Gastrocnemius medialis (tissue), 4 donors: ENCODE data around the gene COL23A1. TPM values are rescaled to one million over a fixed set of nuclear protein-coding genes. Genes with fewer than 3 reads are reported as not detected.

Experiments used
- ATAC-seq, 2 donors: fragments of 150-250 bp; one replicate each; pipeline ENCODE4 v1.9.1; 2016
- DNase-seq, 2 donors: peaks; one replicate each; pipeline ENCODE4 v3.0.0-alpha.2; 2019
- H3K27ac ChIP-seq, 4 donors: fragments of 200-600 bp; sonication (generic); 1 replicate in 1 of 4; 2 replicates in 3 of 4; pipeline ENCODE4 v1.5.1; 2016 to 2018; ENCODE audit warnings: mild to moderate bottlenecking in 2 of 4, moderate library complexity in 1 of 4
- H3K27me3 ChIP-seq, 3 donors: fragments of 200-600 bp; sonication (generic) in 2 of 3; 1 replicate in 1 of 3; 2 replicates in 2 of 3; pipeline versions ENCODE4 v1.5.1 to v1.6.0; 2016 to 2019; ENCODE audit warnings: mild to moderate bottlenecking in 1 of 3, moderate library complexity in 1 of 3
- H3K36me3 ChIP-seq, 2 donors: fragments of 200-600 bp; sonication (generic) in 1 of 2; one replicate each; pipeline ENCODE4 v1.5.1; 2017 to 2018
- H3K4me1 ChIP-seq, 2 donors: fragments of 200-600 bp; sonication (generic) in 1 of 2; one replicate each; pipeline ENCODE4 v1.5.1; 2016 to 2017; ENCODE audit warnings: mild to moderate bottlenecking in 2 of 2
- H3K4me3 ChIP-seq, 4 donors: fragments of 200-600 bp; sonication (generic) in 3 of 4; 1 replicate in 1 of 4; 2 replicates in 3 of 4; pipeline ENCODE4 v1.5.1; 2016 to 2019; ENCODE audit warnings: mild to moderate bottlenecking in 2 of 4
- H3K9me3 ChIP-seq, 3 donors: fragments of 200-600 bp; sonication (generic) in 2 of 3; 1 replicate in 1 of 3; 2 replicates in 2 of 3; pipeline ENCODE4 v1.5.1; 2016 to 2019
- CTCF ChIP-seq, 5 experiments: fragments of 450-650 bp in 3 of 5; fragments of 200-600 bp in 2 of 5; sonication (generic) in 2 of 5; IDR thresholded peaks in 4 of 5; conservative IDR thresholded peaks in 1 of 5; 1 replicate in 4 of 5; 2 replicates in 1 of 5; pipeline ENCODE4 v1.5.1; 2016 to 2019; ENCODE audit warnings: antibody characterized with exemption in 5 of 5, mild to moderate bottlenecking in 3 of 5, moderate library complexity in 3 of 5
- POLR2A ChIP-seq, 2 donors: fragments of 450-650 bp; IDR thresholded peaks; one replicate each; pipeline ENCODE4 v1.6.1; 2017; ENCODE audit warnings: antibody characterized with exemption in 2 of 2, mild to moderate bottlenecking in 2 of 2, moderate library complexity in 2 of 2
- in situ Hi-C, 4 donors: fragments of 200-750 bp; cut with MboI; loops; one replicate each; pipeline versions ENCODE4 v1.15.0 to v1.8.0; 2017; ENCODE audit warnings: low sequenced_read_pairs in 4 of 4
- intact Hi-C: fragments of 100-400 bp; cut with DNase I; formaldehyde crosslinking; loops from one replicate; pipeline ENCODE4 v1.15.1; 2023; ENCODE audit warnings: low total_unique reads
- total RNA-seq, 4 donors: library from RNA; depleted of rRNA; stranded (reverse); fragments of >200 nt; gene quantifications; one replicate each; pipeline versions ENCODE4 v1.1.0 to v1.2.3, GENCODE V29; 2016

COL23A1 gene
- total RNA-seq, 4 donors from 2014 or later, result 0.62 to 1.1 (median 0.97) TPM; not detected in 1

- Histone ChIP-seq H3K4me1 (peaks cover 45 to 58% of the 10 kb centered on the region in 2 donors), H3K27me3 (no peaks in the 10 kb centered on the region), H3K9me3 (no peaks in the 10 kb centered on the region), H3K36me3 (no peaks in the 10 kb centered on the region), H3K27ac (peak overlapping the region; percentile 82 to 94 (median 92)), H3K4me3 (no peak overlapping the region)
- no peak for DNase-seq
- TF ChIP-seq CTCF (IDR thresholded peaks at IDR 0.05 in 4 of 5, conservative IDR thresholded peaks at IDR 0.05 in 1 of 5), result no peak
- intact Hi-C loops (loop anchor here (5.0 to 10.0 kb wide), 3 partner anchors 115 to 1317 kb away; partner anchors contain the start of gene RUFY1), in situ Hi-C loops (no loop called here)
- ATAC-seq, result no peak
Measured at GRCh38 chr5:178237431-178238312, 352.5 kb downstream of the COL23A1 start.

GRCh38 chr5:178236679-178237078, 353.5 kb downstream of the COL23A1 start:
- in situ Hi-C loops, result no loop called here
- Histone ChIP-seq H3K9me3 (no peaks in the 10 kb centered on the region), H3K27ac (peak overlapping the region; percentile 82 to 94 (median 92)), H3K36me3 (no peaks in the 10 kb centered on the region), H3K4me1 (peaks cover 46 to 58% of the 10 kb centered on the region in 2 donors), H3K4me3 (no peak overlapping the region), H3K27me3 (no peaks in the 10 kb centered on the region)
- intact Hi-C loops, result loop anchor here (1.0 to 10.0 kb wide), 4 partner anchors 95 to 1318 kb away; partner anchors contain the start of gene RUFY1
- DNase-seq (peak; percentile 80 to 87), ATAC-seq (peak; percentile 59 to 60)
- TF ChIP-seq POLR2A (IDR thresholded peaks at IDR 0.05) (peak; percentile 68 to 74), CTCF (IDR thresholded peaks at IDR 0.05 in 4 of 5, conservative IDR thresholded peaks at IDR 0.05 in 1 of 5) (no peak)

- ATAC-seq, result no peak
- intact Hi-C loops (loop anchor here (1.0 to 10.0 kb wide), 4 partner anchors 95 to 1319 kb away; partner anchors contain the start of gene RUFY1), in situ Hi-C loops (no loop called here)
- H3K27me3 ChIP-seq, result no peaks in the 10 kb centered on the region
- no peak overlapping the region for H3K4me3 ChIP-seq
- no peaks in the 10 kb centered on the region for H3K9me3 ChIP-seq
- H3K4me1 ChIP-seq, result peaks cover 51 to 58% of the 10 kb centered on the region in 2 donors
- H3K27ac ChIP-seq, result peak overlapping the region; percentile 82 to 94 (median 92)
- DNase-seq, result no peak
- TF ChIP-seq POLR2A (IDR thresholded peaks at IDR 0.05), result no peak
- TF ChIP-seq CTCF (IDR thresholded peaks at IDR 0.05 in 4 of 5, conservative IDR thresholded peaks at IDR 0.05 in 1 of 5), result no peak
- no peaks in the 10 kb centered on the region for H3K36me3 ChIP-seq
Measured at GRCh38 chr5:178236126-178236525, 354.1 kb downstream of the COL23A1 start.

GRCh38 chr5:178235588-178235974, 354.6 kb downstream of the COL23A1 start:
- Histone ChIP-seq H3K36me3 (no peaks in the 10 kb centered on the region), H3K4me1 (peaks cover 56 to 59% of the 10 kb centered on the region in 2 donors), H3K9me3 (no peaks in the 10 kb centered on the region), H3K27me3 (no peaks in the 10 kb centered on the region), H3K27ac (peak overlapping the region in 2 of 4 donors; percentile 93 to 96), H3K4me3 (no peak overlapping the region)
- no peak for TF ChIP-seq POLR2A (IDR thresholded peaks at IDR 0.05)
- ATAC-seq (no peak), DNase-seq (no peak)
- intact Hi-C loops (loop anchor here (2.0 to 10.0 kb wide), 4 partner anchors 113 to 1319 kb away; partner anchors contain the start of gene RUFY1), in situ Hi-C loops (no loop called here)
